T-helper 9 cell (primary cell): ENCODE data around the gene RPS5.
"Not testable (repeated sequence)": the region's sequence is repeated elsewhere in the genome, so short reads cannot be mapped to it uniquely, and the experiment has no call there.

Experiments
- DNase-seq: peaks from one replicate; pipeline ENCODE4 v3.0.0-alpha.2; 2020

Gene RPS5

GRCh38 chr19:58407658-58408151 lies 20.6 kb downstream of the RPS5 start:
- no peak for DNase-seq

GRCh38 chr19:58408152-58409009 lies 21.3 kb downstream of the RPS5 start, which contains the start of gene ZNF584:
Gene ZNF584, plus strand, starts transcription at chr19:58408649. Its CDS starts 499 bp downstream, at chr19:58409148.
- peak; percentile 89 for DNase-seq

- no peak for DNase-seq
Observed at GRCh38 chr19:58409010-58409790, 22.1 kb downstream of the RPS5 start.

- DNase-seq, result no peak
Observed at GRCh38 chr19:58416604-58417003, 29.5 kb downstream of the RPS5 start.

- DNase-seq, result no peak
Observed at GRCh38 chr19:58417071-58417470, 30.0 kb downstream of the RPS5 start.

- no peak for DNase-seq
Observed at GRCh38 chr19:58428617-58429016, 41.5 kb downstream of the RPS5 start.

GRCh38 chr19:58429745-58430144 lies 42.7 kb downstream of the RPS5 start:
- DNase-seq, result no peak

GRCh38 chr19:58434217-58434616 lies 47.1 kb downstream of the RPS5 start:
- no peak for DNase-seq

- DNase-seq, result peak; percentile 89
Observed at GRCh38 chr19:58439576-58440554, 52.8 kb downstream of the RPS5 start, which contains the start of gene ZNF132. Gene ZNF132, minus strand, starts transcription at chr19:58440153. Its CDS starts 332 bp downstream, at chr19:58439821.

GRCh38 chr19:58440556-58440955 lies 53.5 kb downstream of the RPS5 start:
- DNase-seq, result no peak

- not testable (repeated sequence) for DNase-seq
Observed at GRCh38 chr19:58442986-58443385, 55.9 kb downstream of the RPS5 start.
